MCF 10A (cell line): ENCODE results near the gene ECSIT. TPM values are rescaled to one million over a fixed set of nuclear protein-coding genes. Genes with fewer than 3 reads are reported as not detected.

Source experiments
- BruUV-seq: library from RNA; stranded (reverse); fragments of 400-500 nt; replicated peaks from 2 replicates; lab custom pipeline; 2021; lab: Mats Ljungman, UMichigan
- CTCF ChIA-PET: fragments of 300-600 bp; sonication (Branson Sonifier 250); formaldehyde crosslinking; extraction: SDS; loops from one replicate; lab custom pipeline; 2021; ENCODE audit warnings: antibody characterized with exemption, inconsistent platforms; lab: Yijun Ruan, JAX
- POLR2A ChIA-PET: fragments of 300-600, 350-650 bp; sonication (Branson Sonifier 250); formaldehyde crosslinking; extraction: SDS; loops from one replicate; lab custom pipeline; 2020; ENCODE audit warnings: antibody characterized with exemption, inconsistent platforms; lab: Yijun Ruan, JAX
- DNase-seq: peaks from one replicate; pipeline ENCODE4 v3.0.0-alpha.2; 2018; ENCODE audit not compliant: unreplicated experiment
- H3K27ac Mint-ChIP-seq: one replicate; pipeline ENCODE4 v1.8.0; 2022; ENCODE audit warnings: mild to moderate bottlenecking, low read depth, mixed read lengths; ENCODE audit not compliant: unreplicated experiment
- H3K27me3 Mint-ChIP-seq: one replicate; pipeline ENCODE4 v1.8.0; 2022; ENCODE audit warnings: mixed read lengths; ENCODE audit not compliant: insufficient read depth, unreplicated experiment
- H3K36me3 Mint-ChIP-seq: one replicate; pipeline ENCODE4 v1.8.0; 2022; ENCODE audit warnings: mild to moderate bottlenecking, moderate library complexity, mixed read lengths; ENCODE audit not compliant: insufficient read depth, unreplicated experiment
- H3K4me1 Mint-ChIP-seq: one replicate; pipeline ENCODE4 v1.8.0; 2022; ENCODE audit warnings: mixed read lengths; ENCODE audit not compliant: insufficient read depth, unreplicated experiment
- H3K4me3 Mint-ChIP-seq: one replicate; pipeline ENCODE4 v1.8.0; 2022; ENCODE audit warnings: mild to moderate bottlenecking, moderate library complexity, mixed read lengths; ENCODE audit not compliant: unreplicated experiment
- H3K9me3 Mint-ChIP-seq: one replicate; pipeline ENCODE4 v1.8.0; 2022; ENCODE audit warnings: mixed read lengths; ENCODE audit not compliant: unreplicated experiment
- CTCF ChIP-seq: fragments of 200-600 bp; IDR thresholded peaks from one replicate; pipeline ENCODE4 v1.8.0; 2022; ENCODE audit warnings: antibody characterized with exemption, mild to moderate bottlenecking; ENCODE audit not compliant: unreplicated experiment
- intact Hi-C: fragments of 100-400 bp; cut with micrococcal nuclease; formaldehyde crosslinking; loops from 2 replicates; pipeline ENCODE4 v1.14.1; 2022
- total RNA-seq: library from RNA; stranded (reverse); gene quantifications from 2 replicates; pipeline ENCODE4 v1.2.3, GENCODE V29; 2022

ECSIT gene
- total RNA-seq, 1 experiment from 2014 or later, result 26.8 TPM

GRCh38 chr19:11495481-11495880, 33.5 kb downstream of the ECSIT start:
- intact Hi-C loops, result loop anchor here (5.0 kb wide), 1 partner anchor 647 kb away; the partner anchor contains the start of gene ZNF20
- no peak for TF ChIP-seq CTCF
- no TSS peak for BruUV-seq
- no peaks in the 10 kb centered on the region for H3K27me3 Mint-ChIP-seq
- ChIA-PET POLR2A (no interaction called here), CTCF (interaction anchor here (0.7 to 1.2 kb wide), 2 partner anchors 10 to 51 kb away, joined by 3 to 4 read pairs; no protein-coding TSS in a partner anchor)
- DNase-seq, result no peak
- H3K27ac Mint-ChIP-seq, result peak overlapping the region; percentile 36
- no peak overlapping the region for H3K4me3 Mint-ChIP-seq
- no peaks in the 10 kb centered on the region for H3K4me1 Mint-ChIP-seq
- no peaks in the 10 kb centered on the region for H3K9me3 Mint-ChIP-seq
- peaks cover 14% of the 10 kb centered on the region for H3K36me3 Mint-ChIP-seq

GRCh38 chr19:11494634-11495285, 34.2 kb downstream of the ECSIT start:
- CTCF ChIA-PET, result interaction anchor here (0.6 to 1.6 kb wide), 3 partner anchors 8 to 93 kb away, joined by 3 to 5 read pairs (median 4); no protein-coding TSS in a partner anchor
- H3K27me3 Mint-ChIP-seq, result no peaks in the 10 kb centered on the region
- POLR2A ChIA-PET, result no interaction called here
- peaks cover 14% of the 10 kb centered on the region for H3K36me3 Mint-ChIP-seq
- intact Hi-C loops, result loop anchor here (5.0 kb wide), 1 partner anchor 648 kb away; the partner anchor contains the start of gene ZNF20
- no peak for DNase-seq
- no peak overlapping the region for H3K4me3 Mint-ChIP-seq
- no peak for TF ChIP-seq CTCF
- H3K9me3 Mint-ChIP-seq, result no peaks in the 10 kb centered on the region
- no TSS peak for BruUV-seq
- peak overlapping the region; percentile 36 for H3K27ac Mint-ChIP-seq
- no peaks in the 10 kb centered on the region for H3K4me1 Mint-ChIP-seq

- no peak for DNase-seq
- H3K27ac Mint-ChIP-seq, result no peak overlapping the region
- H3K27me3 Mint-ChIP-seq, result no peaks in the 10 kb centered on the region
- intact Hi-C loops, result no loop called here
- peaks cover 7% of the 10 kb centered on the region for H3K36me3 Mint-ChIP-seq
- ChIA-PET POLR2A (no interaction called here), CTCF (no interaction called here)
- no peak for TF ChIP-seq CTCF
- H3K4me1 Mint-ChIP-seq, result peaks cover 6% of the 10 kb centered on the region
- no peak overlapping the region for H3K4me3 Mint-ChIP-seq
- no peaks in the 10 kb centered on the region for H3K9me3 Mint-ChIP-seq
- no TSS peak for BruUV-seq
Measured at GRCh38 chr19:11489378-11489777, 39.6 kb downstream of the ECSIT start.

GRCh38 chr19:11486661-11487503, 42.1 kb downstream of the ECSIT start:
- H3K9me3 Mint-ChIP-seq, result no peaks in the 10 kb centered on the region
- H3K36me3 Mint-ChIP-seq, result no peaks in the 10 kb centered on the region
- no peak overlapping the region for H3K4me3 Mint-ChIP-seq
- intact Hi-C loops, result no loop called here
- no peak overlapping the region for H3K27ac Mint-ChIP-seq
- no peak for TF ChIP-seq CTCF
- BruUV-seq, result no TSS peak
- no peak for DNase-seq
- POLR2A ChIA-PET, result interaction anchor here (1.2 kb wide), 1 partner anchor 10 kb away, joined by 4 read pairs; no protein-coding TSS in a partner anchor
- CTCF ChIA-PET, result interaction anchor here (1.4 kb wide), 1 partner anchor 52 kb away, joined by 3 read pairs; the partner anchor contains the start of genes ODAD3 and PRKCSH
- H3K27me3 Mint-ChIP-seq, result no peaks in the 10 kb centered on the region
- H3K4me1 Mint-ChIP-seq, result peaks cover 6% of the 10 kb centered on the region
